Stimulated activated CD4-positive, alpha-beta T cell treated with anti-CD3 and anti-CD28 coated beads, Interleukin-1b, Interleukin-23, amount 100 ng/mL, for 48 hours (primary cell): Measurements from ENCODE around the gene HMG20B.
"Not testable (repeated sequence)": the region's sequence is repeated elsewhere in the genome, so short reads cannot be mapped to it uniquely, and the experiment has no call there.

Experiments used
- DNase-seq: peaks from one replicate; pipeline ENCODE4 v3.0.0-alpha.2; 2020

Gene HMG20B

GRCh38 chr19:3572855-3573161 lies at the start of gene HMG20B:
Gene HMG20B, plus strand, starts transcription at chr19:3572944. Its CDS starts 366 bp downstream, at chr19:3573310.
- DNase-seq = no peak

GRCh38 chr19:3523361-3524077 lies 49.2 kb upstream of the HMG20B start:
- DNase-seq = no peak

- DNase-seq = no peak
Observed at GRCh38 chr19:3524078-3524842, 48.5 kb upstream of the HMG20B start.

- DNase-seq = no peak
Observed at GRCh38 chr19:3524904-3525451, 47.8 kb upstream of the HMG20B start.

GRCh38 chr19:3526507-3527237 lies 46.1 kb upstream of the HMG20B start:
- no peak for DNase-seq

GRCh38 chr19:3527238-3527910 lies 45.4 kb upstream of the HMG20B start:
- DNase-seq = no peak

- no peak for DNase-seq
Observed at GRCh38 chr19:3528080-3528479, 44.7 kb upstream of the HMG20B start.

- no peak for DNase-seq
Observed at GRCh38 chr19:3528539-3529211, 44.1 kb upstream of the HMG20B start.

- DNase-seq = not testable (repeated sequence)
Observed at GRCh38 chr19:3529299-3529698, 43.4 kb upstream of the HMG20B start.

GRCh38 chr19:3530389-3530788 lies 42.4 kb upstream of the HMG20B start:
- DNase-seq = no peak

- no peak for DNase-seq
Observed at GRCh38 chr19:3531716-3532115, 41.0 kb upstream of the HMG20B start.

GRCh38 chr19:3532154-3532786 lies 40.5 kb upstream of the HMG20B start:
- no peak for DNase-seq

- DNase-seq = no peak
Observed at GRCh38 chr19:3533033-3533432, 39.7 kb upstream of the HMG20B start.

- no peak for DNase-seq
Observed at GRCh38 chr19:3533563-3534216, 39.1 kb upstream of the HMG20B start.

- no peak for DNase-seq
Observed at GRCh38 chr19:3534375-3535234, 38.1 kb upstream of the HMG20B start.

GRCh38 chr19:3535235-3535535 lies 37.6 kb upstream of the HMG20B start:
- DNase-seq = no peak

- no peak for DNase-seq
Observed at GRCh38 chr19:3535563-3535965, 37.2 kb upstream of the HMG20B start.

GRCh38 chr19:3535981-3536380 lies 36.8 kb upstream of the HMG20B start:
- DNase-seq = no peak

- DNase-seq = no peak
Observed at GRCh38 chr19:3536429-3537100, 36.2 kb upstream of the HMG20B start.

GRCh38 chr19:3537101-3537437 lies 35.7 kb upstream of the HMG20B start:
- no peak for DNase-seq
